Measurements from ENCODE around the gene LGALS4.
"Not testable (repeated sequence)": the region's sequence is repeated elsewhere in the genome, so short reads cannot be mapped to it uniquely, and the experiment has no call there.

Gene LGALS4

DNA sequence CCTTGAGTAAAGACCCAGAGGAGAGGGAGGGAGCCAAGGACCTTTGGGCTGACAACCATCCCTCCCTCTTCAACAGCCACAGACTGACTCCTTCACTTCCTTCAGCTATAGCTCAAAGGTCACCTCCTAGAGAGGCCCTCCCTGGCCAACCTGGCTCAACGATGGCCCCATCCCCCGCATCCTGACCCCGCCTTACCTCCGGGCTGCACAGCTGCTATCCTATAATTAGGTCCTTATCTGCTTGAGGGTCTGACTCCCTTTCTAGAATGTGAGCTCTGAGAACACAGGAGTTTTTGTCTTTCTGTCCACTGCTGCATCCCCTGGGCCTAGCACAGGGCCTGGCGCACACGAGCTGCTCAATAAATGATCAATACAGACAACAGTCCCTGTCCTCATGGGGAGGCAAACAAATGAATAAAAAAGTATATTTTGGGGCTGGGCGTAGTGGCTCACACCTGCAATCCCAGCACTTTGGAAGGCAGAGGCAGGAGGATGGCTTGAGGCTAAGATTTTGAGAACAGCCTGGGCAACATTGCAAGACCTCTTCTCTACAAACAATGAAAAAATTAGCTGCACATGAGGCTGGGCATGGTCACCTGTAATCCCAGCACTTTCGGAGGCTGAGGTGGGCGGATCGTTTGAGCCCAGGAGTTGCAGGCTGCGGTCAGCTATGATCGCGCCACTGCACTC, 6.6 kb upstream of the LGALS4 start:
- no peak for DNase-seq

DNA sequence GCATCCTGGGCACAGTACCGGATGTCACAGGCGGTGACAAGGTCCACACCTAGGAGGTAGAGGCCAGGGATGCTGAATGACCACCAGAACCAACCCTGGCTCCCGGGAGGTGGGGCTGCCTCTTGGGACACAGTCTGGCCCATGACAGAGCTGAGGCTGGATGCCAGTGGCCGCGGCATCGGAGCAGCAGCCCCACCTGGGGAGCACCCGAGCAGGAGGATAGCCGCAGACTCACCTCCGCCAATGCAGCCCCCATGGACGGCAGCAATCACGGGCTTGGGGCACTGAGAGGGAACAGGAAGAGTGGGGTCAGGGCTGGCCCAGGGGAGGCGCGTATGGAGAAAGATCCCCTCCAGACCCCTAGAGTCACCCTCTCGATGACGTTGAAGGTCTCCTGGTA, 4.3 kb upstream of the LGALS4 start:
- no peak for DNase-seq

DNA sequence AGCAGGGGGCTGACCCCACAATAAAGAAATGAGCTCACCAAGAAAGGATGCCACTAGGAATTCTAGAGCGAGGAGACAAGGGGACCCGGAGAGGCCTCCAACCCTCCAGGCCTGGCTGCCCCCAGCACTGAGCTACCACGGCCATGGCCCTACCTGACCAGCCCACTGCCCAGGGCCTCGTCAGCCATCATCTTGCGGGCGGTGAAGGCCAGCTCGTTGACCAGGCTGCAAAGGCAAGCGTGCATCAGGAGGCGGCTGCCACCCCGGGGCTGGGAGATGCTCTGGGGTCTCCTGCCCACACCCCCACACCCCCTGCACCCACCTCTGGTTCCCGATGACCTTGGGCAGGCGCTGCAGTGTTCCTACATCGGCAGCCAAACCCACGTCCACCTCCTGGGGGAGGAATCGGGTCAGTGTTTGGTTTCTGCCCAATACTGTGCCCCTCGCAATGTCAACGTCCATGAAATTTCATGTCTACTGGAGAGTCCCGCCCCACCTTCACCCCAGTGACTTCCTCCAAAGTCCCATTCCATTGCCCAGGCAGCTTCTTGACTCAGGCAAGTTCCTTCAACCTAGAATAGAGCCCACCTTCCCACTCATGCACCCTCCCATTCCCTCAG, 3.5 kb upstream of the LGALS4 start:
- no peak for DNase-seq

DNA sequence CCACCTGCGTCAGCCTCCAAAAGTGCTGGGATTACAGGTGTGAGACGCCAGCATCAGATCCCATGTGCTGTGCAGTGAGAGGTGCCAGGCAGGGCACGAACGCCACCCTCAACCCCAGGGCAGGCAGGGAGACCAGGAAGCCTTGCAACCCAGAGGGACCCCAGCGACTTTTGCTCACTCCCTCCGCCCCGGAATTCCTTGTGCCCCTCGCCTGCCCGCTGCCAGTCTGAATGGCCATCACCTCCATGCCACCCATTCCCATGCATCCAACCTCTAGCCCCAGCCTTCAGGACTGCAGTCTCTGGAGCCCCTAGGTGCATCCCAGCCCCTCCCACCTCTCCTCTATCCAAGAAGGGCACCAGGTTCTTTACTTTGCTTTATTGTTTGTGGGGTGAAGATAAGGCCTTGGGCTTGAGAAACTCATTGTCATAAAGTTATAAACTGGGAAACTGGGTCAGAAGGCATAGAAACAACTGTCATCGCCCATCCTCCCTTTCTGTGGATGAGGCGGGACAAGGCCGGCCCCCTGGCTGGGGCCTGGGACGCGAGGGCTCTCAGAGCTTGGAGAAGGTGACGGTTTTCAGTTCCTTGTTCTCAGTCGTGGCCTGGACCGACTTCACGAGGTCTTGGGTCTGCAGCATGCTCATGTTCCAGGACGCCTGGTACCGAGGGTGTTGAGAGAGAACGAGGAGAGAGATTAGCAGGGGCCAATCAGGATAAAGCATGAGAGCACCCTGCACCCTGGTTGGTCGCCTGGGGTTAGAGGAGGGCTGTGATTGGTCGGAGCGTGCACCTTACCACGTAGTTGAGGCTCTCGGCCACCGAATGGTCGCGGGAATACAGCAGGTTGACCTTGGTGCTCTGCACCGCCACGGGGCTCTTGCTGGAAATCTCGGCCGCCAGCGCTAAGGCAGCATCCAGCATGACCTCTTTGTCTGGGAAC, 2.6 kb upstream of the LGALS4 start:
- no peak for DNase-seq

DNA sequence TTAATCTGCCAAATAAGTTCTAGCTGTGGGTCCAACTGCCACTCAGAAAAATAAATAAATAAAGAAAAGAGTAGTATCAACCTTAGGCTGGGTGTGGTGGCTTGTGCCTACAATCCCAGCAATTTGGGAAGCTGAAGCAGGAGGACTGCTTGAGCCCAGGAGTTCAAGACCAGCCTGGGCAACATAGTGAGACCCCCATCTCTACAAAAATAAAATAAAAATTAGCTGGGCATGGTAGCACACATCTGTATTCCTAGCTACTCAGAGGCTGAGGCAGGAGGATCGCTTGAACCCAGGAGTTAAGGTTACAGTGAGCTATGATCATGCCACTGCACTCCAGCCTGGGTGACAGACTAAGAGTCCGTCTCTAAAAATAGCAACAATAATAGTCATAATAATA, 1.2 kb upstream of the LGALS4 start:
- not testable (repeated sequence) for DNase-seq

DNA sequence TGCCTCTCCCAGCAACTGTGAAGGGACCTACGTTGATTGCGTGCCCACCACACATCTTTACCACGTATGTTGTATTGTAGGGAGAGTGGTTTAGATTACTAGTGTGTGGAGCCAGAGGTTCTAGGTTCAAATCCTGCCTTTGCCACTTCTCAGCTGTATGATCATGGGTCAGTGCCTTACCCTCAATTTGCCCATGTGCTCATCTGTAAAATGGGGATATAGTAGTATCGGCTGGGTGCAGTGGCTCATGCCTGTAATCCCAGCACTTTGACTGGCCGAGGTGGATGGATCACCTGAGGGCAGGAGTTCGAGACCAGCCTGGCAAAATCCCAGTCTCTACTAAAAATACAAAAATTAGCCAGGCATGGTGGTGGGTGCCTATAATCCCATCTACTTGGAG, 578 bp upstream of the LGALS4 start:
- DNase-seq = no peak

DNA sequence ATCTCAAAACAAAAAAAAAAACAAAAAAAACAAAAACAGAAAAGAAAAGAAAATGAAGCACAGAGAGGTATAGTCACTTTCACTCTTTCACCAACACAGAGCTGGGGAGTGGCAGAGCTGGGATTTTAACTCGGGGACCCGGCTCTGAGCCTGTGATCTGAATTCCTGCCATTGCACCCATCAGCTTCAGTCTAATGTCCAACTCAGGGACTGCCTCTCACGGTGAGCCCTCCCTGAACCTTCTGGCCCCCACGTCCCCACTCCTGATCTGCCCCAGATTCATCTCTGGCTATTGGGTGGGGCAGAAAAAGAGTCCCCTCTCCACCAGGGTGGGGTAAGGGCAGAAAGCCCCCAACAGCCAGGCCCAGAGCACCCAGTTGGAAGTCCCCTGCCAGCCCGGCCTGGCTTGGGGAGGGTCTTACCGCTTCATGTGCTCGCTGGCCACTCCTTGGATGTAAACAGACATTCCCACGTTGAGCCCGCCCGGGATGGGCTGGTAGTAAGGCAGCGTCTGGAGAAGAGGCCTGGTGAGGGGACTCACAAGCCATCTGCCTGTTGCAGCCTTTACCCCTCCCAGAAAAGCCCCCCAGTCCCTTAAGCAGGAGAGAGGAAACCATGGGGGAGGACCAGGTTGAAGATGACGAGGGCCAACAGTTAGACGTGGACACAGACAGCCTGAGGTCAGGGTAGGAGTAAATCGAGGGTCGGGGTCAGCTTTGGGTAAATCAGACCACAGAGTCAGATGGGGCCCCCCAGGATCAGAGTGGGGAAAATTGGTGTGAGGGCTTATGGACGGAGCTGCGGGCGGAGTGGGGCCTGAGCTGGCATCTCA, 520 bp downstream of the LGALS4 start:
- DNase-seq = no peak

DNA sequence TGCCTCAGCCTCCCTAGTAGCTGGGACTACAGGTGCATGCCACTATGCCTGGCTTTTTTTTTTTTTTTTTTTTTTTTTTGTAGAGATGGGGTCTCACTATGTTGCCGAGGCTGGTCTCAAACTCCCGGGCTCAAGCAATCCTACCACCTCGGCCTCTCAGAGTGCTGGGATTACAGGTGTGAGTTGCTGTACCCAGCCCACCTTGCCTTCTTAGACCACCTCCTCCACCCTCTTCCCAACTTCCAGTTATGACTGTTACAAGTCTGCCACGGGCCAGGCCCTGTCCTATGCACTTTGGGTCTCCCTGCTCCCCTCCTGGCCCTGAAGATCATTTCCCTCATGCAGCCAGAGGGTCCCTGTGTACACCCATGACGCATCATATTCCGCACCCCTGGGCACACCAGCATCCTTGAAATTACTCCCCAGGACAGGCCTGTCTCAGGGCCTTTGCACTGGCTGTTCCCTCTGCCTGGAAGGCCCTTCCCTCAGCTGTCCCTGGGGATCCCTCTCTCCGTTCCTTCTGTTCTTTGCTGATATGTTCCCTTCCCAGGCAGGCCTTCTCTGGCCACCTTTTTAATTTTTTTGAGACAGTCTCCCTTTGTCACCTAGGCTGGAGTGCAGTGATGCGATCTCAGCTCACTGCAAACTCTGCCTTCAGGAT, 3.0 kb downstream of the LGALS4 start:
- no peak for DNase-seq

DNA sequence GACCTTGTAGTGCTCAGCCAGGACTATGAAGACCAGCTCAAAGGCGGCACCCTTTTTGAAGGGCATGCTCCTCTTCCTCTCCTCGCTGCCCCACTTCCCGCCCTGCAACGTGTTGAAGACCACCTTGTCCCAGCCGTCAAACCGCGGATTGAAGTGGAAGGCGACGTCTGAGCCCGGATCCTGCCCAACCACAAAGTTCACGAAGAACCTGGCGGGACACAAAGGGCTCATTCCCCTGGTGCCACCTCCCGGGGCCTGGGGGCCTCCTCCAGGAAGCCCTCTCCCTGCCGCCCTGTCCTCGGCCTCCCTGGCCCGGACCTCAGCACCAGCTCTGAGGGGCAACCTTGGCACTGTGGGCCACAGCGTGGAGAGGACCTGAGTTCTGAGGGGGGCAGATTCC, 4.0 kb downstream of the LGALS4 start:
- no peak for DNase-seq

DNA sequence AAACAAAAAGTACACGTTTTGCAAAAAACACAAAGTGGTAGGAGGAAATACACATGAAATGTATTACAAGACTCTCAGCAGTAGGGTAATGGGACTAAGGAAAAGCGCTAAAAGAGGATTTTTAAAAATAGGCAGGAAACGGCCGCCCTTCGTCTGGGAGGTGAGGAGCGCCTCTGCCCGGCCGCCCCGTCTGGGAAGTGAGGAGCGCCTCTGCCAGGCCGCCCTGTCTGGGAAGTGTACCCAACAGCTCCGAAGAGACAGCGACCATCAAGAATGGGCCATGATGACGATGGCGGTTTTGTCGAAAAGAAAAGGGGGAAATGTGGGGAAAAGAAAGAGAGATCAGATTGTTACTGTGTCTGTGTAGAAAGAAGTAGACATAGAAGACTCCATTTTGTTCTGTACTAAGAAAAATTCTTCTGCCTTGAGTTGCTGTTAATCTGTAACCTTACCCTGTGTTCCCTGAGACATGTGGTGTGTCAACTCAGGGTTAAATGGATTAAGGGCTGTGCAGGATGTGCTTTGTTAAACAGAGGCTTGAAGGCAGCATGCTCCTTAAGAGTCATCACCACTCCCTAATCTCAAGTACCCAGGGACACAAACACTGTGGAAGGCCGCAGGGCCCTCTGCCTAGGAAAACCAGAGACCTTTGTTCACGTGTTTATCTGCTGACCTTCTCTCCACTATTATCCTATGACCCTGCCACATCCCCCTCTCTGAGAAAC, 5.2 kb downstream of the LGALS4 start:
- DNase-seq = not testable (repeated sequence)

DNA sequence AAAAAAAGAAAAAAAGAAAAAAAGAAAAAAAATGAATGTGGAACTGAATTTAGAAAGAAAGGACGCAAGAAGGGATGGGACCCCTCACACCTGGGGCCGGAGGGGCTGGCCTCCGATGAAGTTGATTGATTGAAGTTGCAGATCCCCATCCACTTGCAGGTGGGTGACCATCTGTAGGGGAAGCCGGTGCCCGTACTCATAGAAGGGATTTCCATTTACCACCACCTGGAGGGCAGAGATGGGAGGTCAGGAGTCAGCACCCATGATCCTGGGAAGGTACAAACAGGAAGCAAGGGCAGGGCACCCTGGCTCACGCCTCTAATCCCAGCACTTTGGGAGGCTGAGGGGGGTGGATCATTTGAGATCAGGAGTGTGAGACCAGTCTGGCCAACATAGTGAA, 6.4 kb downstream of the LGALS4 start:
- DNase-seq = no peak

DNA sequence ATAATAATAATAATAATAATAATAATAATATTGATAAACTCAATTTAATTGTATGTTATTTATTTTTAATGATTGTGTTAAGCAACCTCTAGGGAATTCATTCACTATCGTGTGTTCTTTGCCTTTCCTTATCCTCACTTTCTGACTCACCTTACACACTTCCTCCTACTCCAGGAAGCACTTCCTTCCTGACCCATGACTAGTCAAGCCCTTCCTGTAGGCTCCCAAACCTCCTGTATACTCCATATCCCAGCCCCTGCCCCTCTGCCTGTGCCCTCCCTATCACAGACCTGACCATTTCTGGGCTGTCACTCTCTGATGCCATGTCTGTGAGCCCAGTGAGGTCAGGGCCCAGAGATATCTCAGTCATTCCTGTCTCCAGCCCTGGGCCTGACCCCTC, 7.6 kb downstream of the LGALS4 start:
- DNase-seq = no peak

DNA sequence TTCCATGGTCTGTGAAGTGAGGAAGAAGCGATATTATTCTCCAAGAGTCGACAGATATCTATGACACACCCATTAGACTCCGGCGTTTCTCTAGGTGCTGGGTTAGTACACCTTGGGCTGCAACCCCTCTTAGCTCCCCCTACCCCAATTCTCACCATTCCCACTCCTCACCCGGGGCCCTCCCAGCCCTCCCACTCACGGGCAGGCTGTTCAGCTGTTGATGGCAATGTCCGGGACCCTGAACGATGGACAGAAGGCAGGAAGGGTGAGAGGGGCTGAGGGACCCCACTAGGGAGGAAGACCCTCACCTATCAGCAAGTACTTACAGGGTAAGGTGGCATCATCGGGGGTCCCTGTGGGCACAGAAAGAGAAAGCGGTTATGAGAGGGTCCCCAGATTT, 9.2 kb downstream of the LGALS4 start:
- DNase-seq = no peak

DNA sequence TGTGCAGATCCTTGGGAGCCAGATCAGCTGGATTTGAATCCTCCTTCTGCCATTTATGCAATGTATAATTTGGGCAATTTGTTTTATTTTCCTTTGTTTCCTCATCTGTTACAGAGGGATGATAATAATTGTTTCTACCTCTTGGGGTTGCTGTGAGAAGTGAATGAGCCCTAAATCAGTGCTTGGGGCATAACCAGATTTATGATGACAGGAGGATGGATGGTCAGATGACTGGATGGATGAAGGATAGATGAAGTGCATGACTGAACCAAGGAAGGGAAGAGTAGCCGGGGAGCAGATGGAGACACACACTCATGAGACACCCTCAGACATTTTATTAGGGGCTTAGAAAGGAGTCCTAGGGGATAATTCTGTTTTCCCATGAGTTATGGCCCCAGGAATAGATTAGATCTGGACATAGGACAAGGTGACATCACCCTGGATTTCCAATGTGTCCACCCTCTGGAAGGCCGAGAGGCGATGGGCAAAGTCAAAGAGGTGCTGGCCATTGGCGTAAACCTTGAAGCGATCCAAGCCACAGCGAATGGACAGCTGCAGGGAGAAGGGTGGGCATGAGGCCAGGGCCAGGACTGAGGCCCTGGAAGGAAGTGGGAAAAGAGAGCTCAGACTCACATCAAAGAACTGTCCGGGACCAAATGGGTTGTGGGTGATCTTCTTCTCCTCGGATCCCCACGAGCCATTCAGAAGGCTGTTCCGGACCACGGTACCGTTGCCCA, 11.2 kb downstream of the LGALS4 start:
- DNase-seq = no peak

DNA sequence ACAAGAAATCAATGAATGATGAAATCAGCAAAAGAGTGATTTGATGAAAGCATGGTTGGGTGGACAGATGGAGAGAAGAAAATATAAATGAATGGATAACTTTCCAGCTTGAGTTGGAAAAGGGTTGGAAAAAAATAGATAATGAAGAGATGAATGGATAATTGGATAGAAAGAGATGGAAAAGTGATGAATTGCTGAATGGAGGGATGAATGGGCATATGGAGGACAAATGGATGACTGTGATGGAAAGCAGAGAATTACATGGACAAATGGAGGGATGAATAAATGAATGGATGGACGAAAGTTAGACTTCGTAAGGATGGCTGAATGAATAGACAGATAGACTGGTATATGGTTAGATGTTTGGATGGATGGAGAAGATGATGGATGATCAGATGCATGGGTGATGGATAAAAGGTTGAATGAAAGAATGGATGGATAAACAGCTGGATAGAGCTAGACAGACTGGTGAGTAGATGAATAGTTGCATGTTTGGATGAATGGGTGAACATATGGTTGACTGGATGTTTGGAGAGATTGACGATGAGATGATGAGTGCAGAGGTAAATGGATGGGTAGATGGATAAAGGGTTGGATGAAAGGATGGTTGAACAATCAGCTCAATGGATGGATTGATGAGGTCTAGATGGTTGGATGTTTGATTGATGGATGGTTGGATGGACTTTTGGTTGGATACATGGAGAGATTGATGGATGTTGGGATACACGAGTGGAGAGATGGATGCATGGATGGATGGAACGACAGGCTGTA, 12.0 kb downstream of the LGALS4 start:
- DNase-seq = no peak

DNA sequence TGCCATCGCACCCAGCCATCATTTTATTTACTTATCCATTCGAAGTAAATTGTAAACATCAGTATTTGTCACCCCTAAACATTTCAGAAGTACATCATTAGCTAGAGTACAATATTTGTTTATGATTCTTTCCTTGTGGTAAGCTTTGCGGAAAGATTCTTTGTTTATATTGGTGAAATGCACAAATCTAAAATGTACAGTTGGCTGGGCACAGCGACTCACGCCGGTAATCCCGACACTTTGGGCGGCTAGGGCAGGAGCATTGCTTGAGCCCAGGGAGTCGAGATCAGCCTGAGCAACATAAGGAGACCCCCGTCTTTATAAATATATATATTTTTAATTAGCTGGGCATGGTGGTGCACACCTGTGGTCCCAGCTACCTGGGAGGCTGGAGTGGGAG, 13.6 kb downstream of the LGALS4 start:
- DNase-seq = no peak

DNA sequence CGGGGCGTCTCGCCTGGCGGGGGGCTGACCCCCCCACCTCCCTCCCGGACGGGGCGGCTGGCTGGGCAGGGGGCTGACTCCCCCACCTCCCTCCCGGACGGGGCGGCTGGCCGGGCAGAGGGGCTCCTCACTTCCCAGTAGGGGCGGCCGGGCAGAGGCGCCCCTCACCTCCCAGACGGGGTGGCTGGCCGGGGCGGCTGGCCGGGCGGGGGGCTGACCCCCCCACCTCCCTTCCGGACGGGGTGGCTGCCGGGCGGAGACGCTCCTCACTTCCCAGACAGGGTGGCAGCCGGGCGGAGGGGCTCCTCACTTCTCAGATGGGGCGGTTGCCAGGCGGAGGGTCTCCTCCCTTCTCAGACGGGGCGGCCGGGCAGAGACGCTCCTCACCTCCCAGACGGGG, 15.0 kb downstream of the LGALS4 start:
- not testable (repeated sequence) for DNase-seq

DNA sequence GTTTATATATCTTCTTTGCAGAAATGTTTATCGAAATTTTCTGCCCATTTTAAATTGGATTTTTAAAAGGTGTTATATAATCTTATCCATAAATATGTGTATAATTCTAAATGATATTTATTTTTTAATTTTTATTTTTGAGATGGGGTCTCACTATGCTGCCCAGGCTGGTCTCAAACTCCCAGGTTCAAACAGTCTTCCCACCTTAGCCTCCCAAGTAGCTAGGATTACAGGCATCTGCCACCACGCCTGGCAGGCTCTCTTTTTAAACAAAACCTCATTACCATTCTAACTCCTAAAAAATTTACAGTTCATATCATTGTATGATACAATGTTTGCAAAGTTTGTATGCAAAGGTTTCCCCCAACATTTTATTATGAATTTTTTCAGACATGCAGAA, 16.6 kb downstream of the LGALS4 start:
- no peak for DNase-seq

DNA sequence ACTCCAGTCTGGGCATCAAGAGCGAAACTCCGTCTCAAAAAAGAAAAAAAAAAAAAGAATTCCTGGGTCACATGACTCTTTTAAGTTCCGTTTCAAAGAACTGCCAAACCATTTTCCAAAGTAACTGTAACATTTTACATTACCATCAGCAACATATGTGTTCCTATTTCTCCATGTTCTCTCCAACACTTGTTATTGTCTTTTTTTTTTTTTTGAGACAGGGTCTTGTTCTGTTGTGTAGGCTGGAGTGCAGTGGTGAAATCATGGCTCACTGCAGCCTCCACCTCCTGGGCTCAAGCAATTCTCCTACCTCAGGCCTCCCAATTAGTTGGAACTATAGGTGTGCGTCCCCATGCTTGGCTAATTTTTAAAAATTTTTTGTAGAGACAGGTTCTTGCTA, 17.2 kb downstream of the LGALS4 start:
- no peak for DNase-seq

DNA sequence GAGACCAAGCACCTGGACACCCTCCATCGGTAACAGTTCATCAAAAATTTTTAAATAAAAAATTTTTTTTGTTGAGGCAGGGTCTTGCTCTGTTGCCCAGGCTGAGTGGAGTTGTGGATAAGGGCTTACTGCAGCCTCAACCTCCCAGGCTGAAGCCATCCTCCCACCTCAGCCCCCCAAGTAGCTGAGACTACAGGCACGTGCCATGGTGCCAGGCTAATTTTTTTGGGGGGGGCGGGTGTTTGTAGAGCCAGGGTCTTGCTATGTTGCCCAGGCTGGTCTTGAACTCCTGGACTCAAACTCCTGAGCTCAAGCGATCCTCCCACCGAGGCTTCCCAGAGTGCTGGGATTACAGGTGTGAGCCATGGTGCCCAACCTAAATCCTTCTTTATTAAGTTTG, 19.1 kb downstream of the LGALS4 start:
- DNase-seq = no peak
